GM18526 (cell line): ENCODE measurements around the gene FSD2.

Experiments used
- POLR2A ChIP-seq: IDR thresholded peaks from 3 replicates; pipeline ENCODE4 v1.6.1; 2011; ENCODE audit not compliant: insufficient read length; ENCODE audit errors: extremely low read depth

Gene FSD2

DNA sequence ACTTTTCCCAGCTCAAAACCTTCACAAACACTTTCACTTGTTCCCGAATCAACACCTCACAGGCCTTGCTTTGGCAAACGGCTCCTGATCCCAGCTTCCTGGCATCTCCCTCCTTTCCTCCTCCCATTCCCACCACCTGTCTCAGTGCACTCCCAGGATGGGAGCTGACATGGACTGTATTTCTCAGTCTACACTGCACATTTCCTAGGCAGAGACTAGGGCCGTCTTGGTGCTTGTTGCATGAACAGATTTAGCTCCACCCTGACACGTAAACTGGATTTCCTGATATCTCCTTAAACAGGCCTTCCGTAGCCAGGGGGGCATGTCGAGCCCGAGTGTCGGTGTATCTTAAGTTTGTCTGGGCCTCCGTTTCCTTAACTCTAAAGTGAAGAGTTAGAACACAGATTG, 2.8 kb upstream of the FSD2 start:
- no peak for TF ChIP-seq POLR2A

DNA sequence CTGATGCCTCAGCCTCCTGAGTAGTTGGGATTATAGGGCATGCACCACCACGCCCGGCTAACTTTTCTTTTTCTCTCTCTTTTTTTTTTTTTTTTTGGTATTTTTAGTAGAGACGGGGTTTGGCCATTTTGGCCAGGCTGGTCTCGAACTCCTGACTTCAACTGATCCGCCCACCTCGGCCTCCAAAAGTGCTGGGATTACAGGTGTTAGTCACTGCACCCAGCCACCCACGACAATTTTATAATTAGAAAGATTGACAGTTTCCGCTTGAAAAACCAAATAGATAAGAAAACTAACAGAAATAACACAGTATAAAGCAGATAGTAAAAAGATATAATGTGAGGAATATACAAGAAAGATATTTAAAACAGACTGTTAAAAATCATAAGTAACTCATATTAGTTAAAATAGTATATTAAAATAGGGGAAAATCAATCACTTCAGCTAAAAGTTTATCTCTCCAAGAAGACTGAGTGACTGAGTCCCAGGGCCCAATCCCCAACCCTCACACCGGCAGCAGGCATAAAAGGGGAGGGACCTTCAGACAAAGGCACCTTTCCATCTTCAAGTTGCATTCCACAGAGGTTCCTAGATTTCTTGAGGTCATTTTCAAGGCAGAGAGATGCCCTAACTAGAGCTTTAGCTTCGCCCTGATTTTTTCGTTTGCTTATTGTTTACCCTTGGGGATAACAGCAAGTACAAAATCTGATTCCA, 2.2 kb upstream of the FSD2 start:
- no peak for TF ChIP-seq POLR2A

DNA sequence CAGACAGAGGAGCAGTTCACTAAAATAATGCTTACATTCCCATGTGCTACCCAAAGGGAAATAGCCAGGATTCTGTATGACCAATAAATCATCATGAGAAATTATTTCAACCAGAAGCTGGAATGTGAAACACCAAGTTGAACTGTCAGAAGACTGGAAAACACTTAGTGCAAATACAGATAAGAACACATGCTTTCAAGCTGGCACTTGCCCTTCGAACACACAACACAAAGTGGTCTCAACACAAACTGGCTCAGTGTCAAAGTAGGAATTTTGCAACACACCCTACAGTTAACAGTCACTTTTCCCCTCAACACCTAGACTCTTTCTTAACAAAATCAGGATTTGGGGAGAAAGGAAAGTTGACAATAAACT, 1.3 kb downstream of the FSD2 start:
- TF ChIP-seq POLR2A = no peak

DNA sequence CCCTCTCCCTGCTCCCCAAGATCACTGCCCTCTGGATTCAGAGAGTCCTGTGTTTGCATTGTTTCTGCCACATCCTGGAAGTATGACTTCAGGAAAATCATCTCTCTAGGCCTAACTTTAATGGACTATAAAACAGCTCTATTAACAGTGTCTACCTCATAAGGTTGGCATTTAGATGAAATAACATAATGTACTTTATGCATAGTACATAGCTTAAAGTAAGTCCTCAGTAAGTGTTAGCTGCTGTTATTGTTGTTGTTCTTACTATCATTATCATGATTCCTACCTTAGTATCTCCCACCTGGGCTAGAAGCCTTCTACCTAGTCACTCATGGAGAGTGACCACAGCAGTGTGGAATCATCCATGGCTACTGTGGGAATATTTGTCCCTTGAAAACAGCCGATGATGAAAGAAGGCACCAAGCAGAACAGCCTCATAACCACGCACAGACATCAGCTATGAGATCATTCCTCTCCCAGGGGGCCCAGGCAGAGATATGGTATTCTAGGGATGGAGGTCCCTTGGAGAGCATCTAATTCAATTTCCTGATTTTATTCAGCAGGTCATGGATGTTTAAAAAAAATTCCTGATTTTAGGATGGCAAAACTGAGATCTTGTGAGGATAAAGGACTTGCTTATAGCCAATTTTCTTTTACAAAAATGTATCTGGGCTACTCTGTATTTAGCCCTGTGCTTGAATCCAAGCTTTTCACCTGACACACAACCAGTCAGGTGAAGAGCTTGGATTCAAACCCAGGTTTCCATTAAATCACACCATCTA, 1.9 kb downstream of the FSD2 start:
- TF ChIP-seq POLR2A = no peak

DNA sequence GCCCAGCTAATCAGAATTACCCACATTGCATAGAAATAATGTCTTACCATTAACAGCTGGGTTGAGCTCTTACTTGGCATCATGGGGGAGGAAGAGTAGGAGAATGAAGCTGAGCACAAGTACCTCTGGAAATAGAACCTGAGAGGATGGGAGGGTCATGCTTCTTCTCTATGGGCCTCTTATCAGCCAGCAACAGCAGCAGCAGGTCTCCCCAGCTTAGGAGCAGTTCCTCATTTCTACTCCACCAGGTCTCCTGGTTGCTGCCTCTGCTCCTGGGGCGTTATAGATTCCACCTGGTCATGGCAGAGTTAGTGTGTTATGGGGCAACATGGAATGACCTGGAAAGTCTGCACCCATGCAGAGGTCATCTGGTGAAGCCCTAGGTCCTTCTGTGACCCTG, 3.4 kb downstream of the FSD2 start:
- no peak for TF ChIP-seq POLR2A

DNA sequence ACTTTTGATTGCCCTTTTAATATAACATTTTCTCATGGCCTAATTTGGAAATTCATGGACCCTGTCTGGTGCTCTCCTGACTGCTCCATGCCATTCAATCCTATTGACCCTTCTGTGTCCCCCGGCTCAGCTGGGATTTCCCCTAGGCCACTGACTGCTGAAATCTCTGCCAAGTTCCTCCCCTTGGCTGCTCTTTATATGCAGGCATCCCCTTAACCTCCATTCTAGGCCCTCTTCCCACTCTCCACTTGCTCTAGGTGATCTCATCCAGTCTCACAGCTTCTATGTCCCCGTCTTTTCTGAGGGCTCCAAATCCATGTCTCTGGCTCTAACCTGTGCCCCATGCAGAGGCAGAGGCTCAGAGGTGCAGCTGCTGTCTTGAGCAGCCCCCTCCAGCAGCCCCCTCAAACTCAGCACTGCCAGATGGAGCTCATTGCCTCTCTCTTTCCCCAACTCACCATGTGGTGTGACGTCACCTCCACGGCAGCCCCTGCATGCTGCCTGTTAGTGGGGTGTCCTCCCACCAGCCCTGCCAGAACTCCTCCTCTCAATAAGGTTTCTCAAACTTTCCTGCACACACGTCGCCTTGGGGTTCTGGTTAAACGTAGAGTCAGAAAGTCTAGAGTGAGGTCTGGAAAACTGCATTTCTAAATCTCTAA, 6.6 kb downstream of the FSD2 start:
- no peak for TF ChIP-seq POLR2A

DNA sequence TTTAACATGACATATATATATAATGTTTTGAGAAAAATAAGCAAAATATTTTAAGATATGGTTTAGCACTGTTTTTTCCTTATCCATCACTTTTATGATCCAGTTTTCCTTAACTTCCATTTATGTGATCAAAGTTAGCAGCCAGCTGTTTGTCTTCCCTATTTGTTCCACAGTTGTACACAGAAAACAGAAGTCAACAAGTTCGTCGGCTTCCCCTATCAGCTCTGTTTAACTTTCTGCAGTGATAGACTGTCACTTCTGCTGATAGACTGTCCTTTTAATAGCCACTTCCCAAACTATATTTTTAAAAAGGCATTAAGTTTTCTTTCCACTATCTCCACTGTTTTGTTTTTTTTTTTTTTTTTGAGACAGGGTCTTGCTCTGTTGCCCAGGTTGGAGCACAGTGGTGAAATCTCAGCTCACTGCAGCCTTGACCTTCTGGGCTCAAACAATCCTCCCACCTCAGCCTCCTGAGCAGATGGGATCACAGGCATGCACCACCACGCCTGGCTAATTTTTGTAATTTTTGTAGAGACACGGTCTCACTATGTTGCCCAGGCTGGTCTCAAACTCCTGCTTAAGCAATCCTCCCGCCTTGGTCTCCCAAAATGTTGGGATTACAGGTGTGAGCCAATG, 7.2 kb downstream of the FSD2 start:
- no peak for TF ChIP-seq POLR2A

DNA sequence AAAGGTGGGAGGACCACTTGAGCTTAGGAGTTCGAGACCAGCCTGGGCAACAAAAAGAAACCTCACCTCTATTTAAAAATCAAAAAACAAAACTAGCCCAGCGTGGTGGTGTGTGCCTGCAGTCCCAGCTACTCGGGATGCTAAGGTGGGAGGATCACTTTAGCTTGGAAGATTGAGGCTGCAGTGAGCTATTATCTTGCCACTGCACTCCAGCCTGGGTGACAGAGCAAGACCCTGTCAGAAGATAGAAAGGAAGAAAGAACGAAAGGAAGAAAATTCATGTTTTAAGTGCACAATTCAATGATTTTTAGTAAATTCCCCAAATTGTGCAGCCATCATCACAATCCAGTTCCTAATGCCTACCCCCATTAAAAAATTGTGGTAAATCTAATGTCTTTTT, 7.8 kb downstream of the FSD2 start:
- no peak for TF ChIP-seq POLR2A

DNA sequence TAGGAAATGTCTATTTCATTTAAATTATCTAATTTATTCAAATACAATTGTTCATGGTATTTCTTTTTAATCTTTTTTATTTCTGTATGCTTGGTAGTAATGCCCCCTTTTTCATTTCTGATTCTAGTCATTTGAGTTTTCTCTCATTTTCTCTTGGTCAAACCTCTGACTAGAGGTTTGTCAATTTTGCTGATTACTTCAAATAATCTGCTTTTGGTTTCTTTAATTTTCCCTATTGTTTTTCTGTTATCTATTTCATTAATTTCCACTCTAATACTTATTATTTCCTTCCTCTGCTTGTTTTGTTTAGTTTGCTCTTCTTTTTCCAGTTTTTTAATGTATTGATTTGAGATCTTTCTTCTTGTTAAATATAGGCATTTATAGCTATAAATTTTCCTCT, 12.1 kb downstream of the FSD2 start:
- TF ChIP-seq POLR2A = no peak

DNA sequence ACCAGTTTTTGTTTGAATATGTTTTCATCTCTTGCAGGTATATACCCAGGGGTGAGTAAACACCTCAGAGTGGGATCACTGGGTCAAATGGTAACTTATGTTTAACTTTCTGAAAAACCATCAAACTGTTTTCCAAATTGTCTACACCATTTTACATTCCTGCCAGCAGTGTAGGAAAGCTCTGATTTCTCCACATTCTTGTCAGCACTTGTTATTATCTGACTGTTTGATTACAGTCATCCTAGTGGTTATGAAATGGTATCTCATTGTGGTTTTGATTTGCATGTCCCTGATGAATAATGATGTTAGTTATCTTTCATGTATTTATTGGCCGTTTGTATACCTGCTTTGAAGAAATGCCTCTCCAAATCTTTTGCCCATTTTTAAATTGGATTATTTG, 13.8 kb downstream of the FSD2 start:
- TF ChIP-seq POLR2A = no peak

DNA sequence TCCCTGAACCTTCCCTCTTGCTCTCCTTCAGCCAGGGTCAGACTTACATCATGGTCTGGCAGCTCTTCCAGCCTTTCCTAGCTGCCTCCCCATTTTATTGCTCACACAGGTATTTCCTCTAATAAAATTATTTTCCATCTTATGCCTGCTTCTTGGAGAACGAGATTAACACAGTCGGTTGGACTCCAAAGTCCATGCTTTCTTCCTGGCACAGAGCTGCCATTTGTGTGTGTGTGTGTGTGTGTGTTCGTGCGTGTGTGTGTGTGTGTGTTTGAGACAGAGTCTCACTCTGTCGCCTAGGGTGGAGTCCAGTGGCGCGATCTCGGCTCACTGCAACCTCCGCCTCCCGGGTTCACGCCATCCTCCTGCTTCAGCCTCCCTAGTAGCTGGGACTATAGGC, 15.5 kb downstream of the FSD2 start:
- no peak for TF ChIP-seq POLR2A

DNA sequence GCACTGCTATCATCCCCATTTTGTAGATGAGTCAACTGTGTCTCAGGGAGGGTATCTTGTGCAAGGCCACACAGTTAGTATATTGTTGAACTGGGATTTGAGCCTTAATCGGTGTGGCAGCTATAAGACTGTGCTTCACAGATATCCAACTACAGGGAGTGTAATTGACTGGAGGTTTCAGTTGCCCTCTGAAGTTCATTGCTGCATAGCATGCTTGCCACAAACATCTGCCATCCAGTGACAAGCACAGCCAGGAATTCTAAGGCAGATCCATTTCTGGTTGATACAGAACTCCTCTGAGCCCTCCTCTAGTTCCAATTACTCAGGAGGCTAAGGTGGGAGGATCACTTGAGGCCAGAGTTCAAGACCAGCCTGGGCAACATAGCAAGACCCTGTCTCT, 16.4 kb downstream of the FSD2 start:
- TF ChIP-seq POLR2A = no peak

DNA sequence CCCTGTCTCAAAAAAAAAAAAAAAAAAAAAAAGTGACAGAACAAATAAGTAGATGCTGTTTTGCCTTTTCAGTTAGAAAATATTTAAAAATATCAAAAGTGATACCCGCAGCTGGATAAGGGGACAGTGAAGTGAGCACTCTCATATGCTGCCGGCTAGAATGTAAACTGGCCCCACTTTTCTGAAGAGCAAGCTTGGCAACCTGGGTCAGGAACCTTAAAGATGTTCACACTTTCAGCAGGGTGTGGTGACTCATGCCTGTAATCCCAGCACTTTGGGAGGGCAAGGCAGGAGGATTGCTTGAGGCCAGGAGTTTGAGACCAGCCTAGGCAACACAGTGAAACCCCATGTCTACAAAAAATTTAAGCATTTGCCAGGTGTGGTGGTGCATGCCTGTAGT, 17.4 kb downstream of the FSD2 start:
- TF ChIP-seq POLR2A = no peak

DNA sequence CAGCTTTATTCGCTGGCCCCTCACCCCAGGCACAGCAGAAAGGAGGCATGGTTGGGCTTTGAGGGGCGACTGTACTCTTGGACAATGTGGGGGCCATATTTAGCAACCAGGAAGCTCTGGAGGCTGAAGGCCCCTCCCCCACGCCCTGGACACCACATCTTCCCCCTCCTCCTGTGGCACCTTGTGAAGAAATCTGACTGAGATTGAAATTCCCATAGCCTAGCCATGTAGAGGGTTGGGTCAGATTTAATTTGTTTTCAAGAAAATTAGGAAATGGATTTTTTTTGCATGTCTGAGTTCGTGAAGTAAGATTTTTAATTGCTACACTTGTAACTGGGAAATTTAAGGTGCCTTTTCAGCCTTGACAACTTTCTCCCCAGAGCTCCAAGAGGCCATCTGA, 24.5 kb downstream of the FSD2 start:
- TF ChIP-seq POLR2A = no peak

DNA sequence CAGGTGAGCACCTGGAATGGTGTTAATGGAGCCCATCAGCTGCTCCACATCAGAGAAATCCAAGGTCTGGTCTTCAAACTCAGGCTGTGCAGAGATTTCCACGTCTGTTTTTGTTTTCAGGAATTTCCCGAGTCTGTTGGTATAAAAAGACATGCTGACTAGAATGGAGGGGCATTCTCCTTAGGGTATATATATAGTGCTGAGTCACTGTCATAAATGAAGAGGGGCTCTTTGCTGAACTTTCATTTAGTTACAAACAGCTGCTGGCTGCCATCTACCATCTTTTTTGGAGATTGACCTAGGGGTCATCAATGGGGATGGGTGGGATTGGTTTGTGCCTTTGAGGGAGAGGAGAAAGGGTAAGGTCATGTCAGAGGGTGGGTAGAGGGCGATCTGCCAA, 27.1 kb downstream of the FSD2 start:
- no peak for TF ChIP-seq POLR2A

DNA sequence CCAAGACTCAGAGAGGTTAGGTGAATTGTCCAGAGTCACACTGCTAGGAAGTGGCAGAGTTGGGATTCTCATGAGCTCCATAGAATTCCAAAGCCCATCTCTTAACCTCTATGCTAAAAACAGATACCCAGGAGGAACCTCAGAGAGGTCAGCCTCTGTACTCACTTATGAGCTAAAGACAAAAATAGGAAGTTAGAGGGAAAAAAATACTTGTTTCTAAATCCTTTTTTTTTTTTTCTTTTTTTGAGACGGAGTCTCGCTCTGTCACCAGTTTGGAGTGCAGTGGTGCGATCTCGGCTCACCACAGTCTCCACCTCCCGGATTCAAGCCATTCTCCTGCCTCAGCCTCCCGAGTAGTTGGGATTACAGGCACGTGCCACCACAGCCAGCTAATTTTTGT, 31.4 kb downstream of the FSD2 start:
- TF ChIP-seq POLR2A = no peak
